HepG2 (cell line): ENCODE data around the gene VAMP5. TPM values are rescaled to one million over a fixed set of nuclear protein-coding genes. Genes with fewer than 3 reads are reported as not detected.

Source experiments
- ATAC-seq: fragments of 200-7000 bp; cut with Tn5 transposase; 3 replicates; pipeline ENCODE4 v1.9.1; 2020; ENCODE audit warnings: mild to moderate bottlenecking, moderate library complexity
- BruUV-seq: library from RNA; stranded (reverse); fragments of 400-500 nt; replicated peaks from 2 replicates; lab custom pipeline; 2021; lab: Mats Ljungman, UMichigan
- CTCF ChIA-PET: fragments of 300-600 bp; formaldehyde crosslinking; extraction: SDS; loops from one replicate; lab custom pipeline; 2021; ENCODE audit warnings: low total read pairs, inconsistent platforms, low intra/inter-chr PET ratio; lab: Yijun Ruan, JAX
- POLR2A ChIA-PET: fragments of 350-600 bp; sonication (Branson Sonifier 250); formaldehyde crosslinking; loops from one replicate; lab custom pipeline; 2020; ENCODE audit warnings: antibody characterized with exemption, inconsistent platforms; lab: Yijun Ruan, JAX
- DNase-seq: peaks from one replicate; pipeline ENCODE4 v3.0.0-alpha.2; 2015; ENCODE audit warnings: low spot score
- FAIRE-seq: peaks from 3 replicates; lab custom pipeline; 2011; peaks lifted over from hg19 to GRCh38; lab: Jason Lieb, UNC
- H2AFZ ChIP-seq: one replicate; pipeline ENCODE4 v1.6.1; 2011; ENCODE audit warnings: low read length, inconsistent platforms
- H3K27ac ChIP-seq: fragments of 300-600 bp; 3 replicates; pipeline ENCODE4 v1.8.0; 2011; ENCODE audit warnings: mixed run types, mild to moderate bottlenecking, mixed read lengths, low read length, inconsistent platforms; ENCODE audit not compliant: insufficient read depth; ENCODE audit errors: extremely low read length
- H3K27me3 ChIP-seq, 2 experiments: fragments of 200-600 bp in 1 of 2; 2 replicates in 1 of 2; 3 replicates in 1 of 2; pipeline versions ENCODE4 v1.6.0 to v1.8.0; 2011; ENCODE audit warnings: low read length in 2 of 2, mild to moderate bottlenecking in 2 of 2, moderate library complexity in 2 of 2, inconsistent platforms in 1 of 2; ENCODE audit not compliant: insufficient read depth in 2 of 2, control insufficient read depth in 1 of 2
- H3K36me3 ChIP-seq, 2 experiments: fragments of 200-600 bp in 1 of 2; replicated peaks in 1 of 2; 2 replicates in 1 of 2; 3 replicates in 1 of 2; pipeline versions ENCODE4 v1.5.1 to v1.8.0; 2011; ENCODE audit warnings: low read length in 2 of 2, inconsistent platforms in 1 of 2; ENCODE audit not compliant: insufficient read depth in 2 of 2, control insufficient read depth in 1 of 2
- H3K4me1 ChIP-seq: 2 replicates; pipeline ENCODE4 v1.5.1; 2012; ENCODE audit warnings: low read length, inconsistent platforms; ENCODE audit not compliant: insufficient read depth
- H3K4me2 ChIP-seq: 2 replicates; pipeline ENCODE4 v1.6.0; 2011; ENCODE audit warnings: low read depth, low read length, inconsistent platforms
- H3K4me3 ChIP-seq, 3 experiments: fragments of 200-600 bp in 1 of 3; sonication (generic), shearing (Covaris generic) in 1 of 3; replicated peaks in 1 of 3; 2 replicates each; pipeline ENCODE4 v1.5.1; 2011 to 2016; ENCODE audit warnings: low read length in 3 of 3, inconsistent platforms in 2 of 3, low read depth in 2 of 3, mild to moderate bottlenecking in 2 of 3, control low read depth in 1 of 3, mixed read lengths in 1 of 3; ENCODE audit not compliant: insufficient read depth in 1 of 3
- H3K79me2 ChIP-seq: one replicate; pipeline ENCODE4 v1.6.1; 2011; ENCODE audit warnings: low read length, inconsistent platforms; ENCODE audit not compliant: insufficient read depth
- H3K9ac ChIP-seq: 2 replicates; pipeline ENCODE4 v1.6.0; 2011; ENCODE audit warnings: mild to moderate bottlenecking, low read depth, low read length, inconsistent platforms; ENCODE audit not compliant: insufficient read depth
- H3K9me3 ChIP-seq: 2 replicates; pipeline ENCODE4 v1.5.1; 2012; ENCODE audit warnings: mild to moderate bottlenecking, low read length
- H4K20me1 ChIP-seq: 2 replicates; pipeline ENCODE4 v1.6.0; 2011; ENCODE audit warnings: inconsistent platforms, mild to moderate bottlenecking, low read length, moderate library complexity; ENCODE audit not compliant: insufficient read depth
- AGO1 ChIP-seq: fragments of 200-400 bp; formaldehyde crosslinking; IDR thresholded peaks from 2 replicates; pipeline ENCODE4 v1.6.1; 2017; ENCODE audit warnings: mild to moderate bottlenecking, low read depth, low read length, moderate library complexity; ENCODE audit not compliant: poor library complexity, severe bottlenecking
- KAT8 ChIP-seq: IDR thresholded peaks from 2 replicates; pipeline ENCODE4 v1.6.1; 2016; ENCODE audit warnings: missing genetic modification reagents, missing compliant biosample characterization
- MLLT10 ChIP-seq: sonication (generic); formaldehyde crosslinking; IDR thresholded peaks from 2 replicates; pipeline ENCODE4 v1.4.0; 2020; ENCODE audit warnings: missing genetic modification reagents
- ONECUT2 ChIP-seq: sonication (generic); formaldehyde crosslinking; IDR thresholded peaks from 2 replicates; pipeline ENCODE4 v1.4.0; 2020; ENCODE audit warnings: missing genetic modification reagents
- ZFP37 ChIP-seq: sonication (generic); formaldehyde crosslinking; IDR thresholded peaks from 2 replicates; pipeline ENCODE4 v1.4.0; 2020; ENCODE audit warnings: missing genetic modification reagents, borderline replicate concordance
- ZNF235 ChIP-seq: sonication (generic); formaldehyde crosslinking; IDR thresholded peaks from 2 replicates; pipeline ENCODE4 v1.8.1; 2023; ENCODE audit warnings: mild to moderate bottlenecking, missing genetic modification reagents, borderline replicate concordance
- ZNF317 ChIP-seq: sonication (generic); formaldehyde crosslinking; IDR thresholded peaks from 2 replicates; pipeline ENCODE4 v1.5.0; 2020; ENCODE audit warnings: mild to moderate bottlenecking, missing genetic modification reagents
- ZNF557 ChIP-seq: sonication (generic); formaldehyde crosslinking; IDR thresholded peaks from 2 replicates; pipeline ENCODE4 v1.4.0; 2020; ENCODE audit warnings: missing genetic modification reagents
- WGBS: methylation state at CpG from one replicate; pipeline ENCODE4 v1.1.6; 2017; ENCODE audit warnings: low lambda C conversion rate; 5-methylcytosine and 5-hydroxymethylcytosine counted together
- in situ Hi-C: cut with HindIII; loops from 2 replicates; pipeline ENCODE4 v1.10.0; 2017; ENCODE audit warnings: low pct_unique_long_range_greater_than_20kb; ENCODE audit not compliant: extremely low pct_ligation_motif_present
- intact Hi-C: fragments of 100-400 bp; cut with micrococcal nuclease; formaldehyde crosslinking; loops from one replicate; pipeline ENCODE4 v1.10.0; 2022; ENCODE audit not compliant: unreplicated experiment
- polyA plus RNA-seq, 8 experiments: library from polyadenylated mRNA; depleted of rRNA in 3 of 8; stranded (reverse) in 7 of 8; unstranded in 1 of 8; fragments of >200 nt; fragmentation: Illumina TruSeq in 4 of 8; extraction: Trizol in 4 of 8; gene quantifications; 2 replicates each; pipeline versions ENCODE4 v1.2.1 to v1.2.3, GENCODE V29; 2011 to 2016; ENCODE audit warnings: low read depth in 4 of 8, missing spikeins in 1 of 8, mixed read lengths in 1 of 8; ENCODE audit not compliant: insufficient read depth in 1 of 8
- total RNA-seq, 5 experiments: library from RNA; depleted of rRNA; stranded (reverse); fragments of >200 nt; fragmentation: Illumina TruSeq; extraction: Trizol; gene quantifications; 2 replicates each; pipeline ENCODE4 v1.2.3, GENCODE V29; 2016; ENCODE audit warnings: low read depth in 1 of 5
- TF ChIP-seq, protein P1 (sequence below): sonication (generic); formaldehyde crosslinking; IDR thresholded peaks from 2 replicates; pipeline ENCODE4 v1.8.0; 2022; ENCODE audit warnings: missing genetic modification reagents, mild to moderate bottlenecking, moderate library complexity, borderline replicate concordance
- TF ChIP-seq, protein P2 (sequence below): sonication (generic); formaldehyde crosslinking; IDR thresholded peaks from 2 replicates; pipeline ENCODE4 v1.5.0; 2020; ENCODE audit warnings: missing genetic modification reagents
- TF ChIP-seq, protein P3 (sequence below): sonication (generic); formaldehyde crosslinking; IDR thresholded peaks from 2 replicates; pipeline ENCODE4 v1.8.0; 2022; ENCODE audit warnings: missing genetic modification reagents, low read depth, mild to moderate bottlenecking, borderline replicate concordance
- TF ChIP-seq, protein P4 (sequence below): sonication (generic); formaldehyde crosslinking; IDR thresholded peaks from 2 replicates; pipeline ENCODE4 v1.5.0; 2020; ENCODE audit warnings: mild to moderate bottlenecking, missing genetic modification reagents, moderate library complexity
- TF ChIP-seq, protein P5 (sequence below): IDR thresholded peaks from 2 replicates; pipeline ENCODE4 v1.6.1; 2016
- TF ChIP-seq, protein P6 (sequence below): sonication (generic); formaldehyde crosslinking; IDR thresholded peaks from 2 replicates; pipeline ENCODE4 v1.4.0; 2020; ENCODE audit warnings: missing genetic modification reagents

VAMP5 gene
- total and polyA plus RNA-seq, 2 of the 13 experiments (the other 11 are each of a cell fraction or from before 2014, with no cell fraction given), result 7.2 to 56.7 TPM

DNA sequence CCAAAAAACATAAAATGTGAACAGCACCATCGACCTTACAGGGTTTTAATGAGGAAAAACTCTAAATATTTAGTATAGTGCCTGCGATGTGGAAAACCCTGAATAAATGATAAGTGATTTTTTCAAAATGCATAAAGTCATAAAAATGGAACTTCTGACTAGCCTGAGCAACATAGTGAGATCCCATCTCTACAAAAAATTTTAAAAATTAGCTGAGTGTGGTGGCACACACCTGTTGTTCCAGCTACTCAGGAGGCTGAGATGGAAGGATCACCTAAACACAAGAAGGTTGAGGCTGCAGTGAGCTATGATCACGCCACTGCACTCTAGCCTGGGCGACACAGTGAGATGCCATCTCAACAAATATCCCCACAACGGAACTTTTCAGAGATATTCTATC, 27.1 kb upstream of the VAMP5 start (continued):
- TF ChIP-seq, protein P1, sequence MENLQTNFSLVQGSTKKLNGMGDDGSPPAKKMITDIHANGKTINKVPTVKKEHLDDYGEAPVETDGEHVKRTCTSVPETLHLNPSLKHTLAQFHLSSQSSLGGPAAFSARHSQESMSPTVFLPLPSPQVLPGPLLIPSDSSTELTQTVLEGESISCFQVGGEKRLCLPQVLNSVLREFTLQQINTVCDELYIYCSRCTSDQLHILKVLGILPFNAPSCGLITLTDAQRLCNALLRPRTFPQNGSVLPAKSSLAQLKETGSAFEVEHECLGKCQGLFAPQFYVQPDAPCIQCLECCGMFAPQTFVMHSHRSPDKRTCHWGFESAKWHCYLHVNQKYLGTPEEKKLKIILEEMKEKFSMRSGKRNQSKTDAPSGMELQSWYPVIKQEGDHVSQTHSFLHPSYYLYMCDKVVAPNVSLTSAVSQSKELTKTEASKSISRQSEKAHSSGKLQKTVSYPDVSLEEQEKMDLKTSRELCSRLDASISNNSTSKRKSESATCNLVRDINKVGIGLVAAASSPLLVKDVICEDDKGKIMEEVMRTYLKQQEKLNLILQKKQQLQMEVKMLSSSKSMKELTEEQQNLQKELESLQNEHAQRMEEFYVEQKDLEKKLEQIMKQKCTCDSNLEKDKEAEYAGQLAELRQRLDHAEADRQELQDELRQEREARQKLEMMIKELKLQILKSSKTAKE (CRISPR knock-in tag), result no peak
- TF ChIP-seq, protein P2, sequence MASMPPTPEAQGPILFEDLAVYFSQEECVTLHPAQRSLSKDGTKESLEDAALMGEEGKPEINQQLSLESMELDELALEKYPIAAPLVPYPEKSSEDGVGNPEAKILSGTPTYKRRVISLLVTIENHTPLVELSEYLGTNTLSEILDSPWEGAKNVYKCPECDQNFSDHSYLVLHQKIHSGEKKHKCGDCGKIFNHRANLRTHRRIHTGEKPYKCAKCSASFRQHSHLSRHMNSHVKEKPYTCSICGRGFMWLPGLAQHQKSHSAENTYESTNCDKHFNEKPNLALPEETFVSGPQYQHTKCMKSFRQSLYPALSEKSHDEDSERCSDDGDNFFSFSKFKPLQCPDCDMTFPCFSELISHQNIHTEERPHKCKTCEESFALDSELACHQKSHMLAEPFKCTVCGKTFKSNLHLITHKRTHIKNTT (CRISPR knock-in tag), result no peak
- no peak for TF ChIP-seq ZNF317

DNA sequence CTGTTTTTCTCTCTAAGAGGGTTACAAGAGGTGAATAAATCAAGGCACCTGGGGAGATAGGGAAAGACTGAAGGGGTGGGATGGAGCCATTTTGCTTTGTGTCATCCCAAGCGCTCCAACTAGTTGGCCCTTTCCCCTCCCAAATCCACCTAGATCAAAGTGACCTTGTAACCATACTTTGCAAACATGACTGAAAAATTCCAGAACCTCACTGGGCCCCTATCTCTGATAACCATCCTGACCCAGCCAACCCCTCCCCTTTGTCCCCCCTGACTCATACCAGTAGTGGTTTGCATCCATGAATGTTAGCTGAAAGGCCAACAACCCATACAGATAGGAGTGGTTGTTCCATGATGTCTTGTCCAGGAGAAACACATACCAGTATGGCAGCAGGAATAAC, 26.1 kb upstream of the VAMP5 start:
- POLR2A ChIA-PET, result interaction anchor here (1.0 to 20.8 kb wide), 14 partner anchors 9 to 233 kb away, joined by 3 to 645 read pairs (median 20); partner anchors contain the start of genes C2orf68, ELMOD3, MAT2A and RETSAT
- no TSS peak for BruUV-seq
- H3K4me3 ChIP-seq, result no peak overlapping the region
- TF ChIP-seq ZNF235 (no peak), ZNF557 (CRISPR knock-in tag) (0 out of 2 replicates have a peak, but pooled peaks have one; percentile 4), AGO1 (no peak), ONECUT2 (CRISPR knock-in tag) (no peak), MLLT10 (CRISPR knock-in tag) (no peak), ZFP37 (CRISPR knock-in tag) (no peak), KAT8 (CRISPR knock-in tag) (peak; percentile 27; the same call in 1 of the 2 replicates)
- TF ChIP-seq, protein P3, sequence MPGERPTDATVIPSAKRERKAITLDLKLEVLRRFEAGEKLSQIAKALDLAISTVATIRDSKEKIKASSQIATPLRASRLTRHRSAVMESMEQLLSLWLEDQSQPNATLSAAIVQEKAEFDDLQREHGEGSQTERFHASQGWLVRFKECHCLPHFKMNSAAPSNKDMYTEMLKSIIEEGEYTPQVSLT, result no peak
- TF ChIP-seq, protein P4, sequence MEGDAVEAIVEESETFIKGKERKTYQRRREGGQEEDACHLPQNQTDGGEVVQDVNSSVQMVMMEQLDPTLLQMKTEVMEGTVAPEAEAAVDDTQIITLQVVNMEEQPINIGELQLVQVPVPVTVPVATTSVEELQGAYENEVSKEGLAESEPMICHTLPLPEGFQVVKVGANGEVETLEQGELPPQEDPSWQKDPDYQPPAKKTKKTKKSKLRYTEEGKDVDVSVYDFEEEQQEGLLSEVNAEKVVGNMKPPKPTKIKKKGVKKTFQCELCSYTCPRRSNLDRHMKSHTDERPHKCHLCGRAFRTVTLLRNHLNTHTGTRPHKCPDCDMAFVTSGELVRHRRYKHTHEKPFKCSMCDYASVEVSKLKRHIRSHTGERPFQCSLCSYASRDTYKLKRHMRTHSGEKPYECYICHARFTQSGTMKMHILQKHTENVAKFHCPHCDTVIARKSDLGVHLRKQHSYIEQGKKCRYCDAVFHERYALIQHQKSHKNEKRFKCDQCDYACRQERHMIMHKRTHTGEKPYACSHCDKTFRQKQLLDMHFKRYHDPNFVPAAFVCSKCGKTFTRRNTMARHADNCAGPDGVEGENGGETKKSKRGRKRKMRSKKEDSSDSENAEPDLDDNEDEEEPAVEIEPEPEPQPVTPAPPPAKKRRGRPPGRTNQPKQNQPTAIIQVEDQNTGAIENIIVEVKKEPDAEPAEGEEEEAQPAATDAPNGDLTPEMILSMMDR (CRISPR knock-in tag), result no peak
- TF ChIP-seq, protein P5, sequence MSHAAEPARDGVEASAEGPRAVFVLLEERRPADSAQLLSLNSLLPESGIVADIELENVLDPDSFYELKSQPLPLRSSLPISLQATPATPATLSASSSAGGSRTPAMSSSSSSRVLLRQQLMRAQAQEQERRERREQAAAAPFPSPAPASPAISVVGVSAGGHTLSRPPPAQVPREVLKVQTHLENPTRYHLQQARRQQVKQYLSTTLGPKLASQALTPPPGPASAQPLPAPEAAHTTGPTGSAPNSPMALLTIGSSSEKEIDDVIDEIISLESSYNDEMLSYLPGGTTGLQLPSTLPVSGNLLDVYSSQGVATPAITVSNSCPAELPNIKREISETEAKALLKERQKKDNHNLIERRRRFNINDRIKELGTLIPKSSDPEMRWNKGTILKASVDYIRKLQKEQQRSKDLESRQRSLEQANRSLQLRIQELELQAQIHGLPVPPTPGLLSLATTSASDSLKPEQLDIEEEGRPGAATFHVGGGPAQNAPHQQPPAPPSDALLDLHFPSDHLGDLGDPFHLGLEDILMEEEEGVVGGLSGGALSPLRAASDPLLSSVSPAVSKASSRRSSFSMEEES (CRISPR knock-in tag), result no peak
- TF ChIP-seq, protein P6, sequence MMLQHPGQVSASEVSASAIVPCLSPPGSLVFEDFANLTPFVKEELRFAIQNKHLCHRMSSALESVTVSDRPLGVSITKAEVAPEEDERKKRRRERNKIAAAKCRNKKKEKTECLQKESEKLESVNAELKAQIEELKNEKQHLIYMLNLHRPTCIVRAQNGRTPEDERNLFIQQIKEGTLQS (CRISPR knock-in tag), result peak; percentile 56; the same call in 1 of the 2 replicates

More for the DNA sequence above, 26.1 kb upstream of the VAMP5 start:
- H3K4me1 ChIP-seq, result peaks cover 43% of the 10 kb centered on the region
- DNase-seq (peak; percentile 91), FAIRE-seq (peak; percentile 81), ATAC-seq (peak; percentile 12)
- peaks cover 21 to 54% of the 10 kb centered on the region in 2 experiments for H3K36me3 ChIP-seq
- H3K9me3 ChIP-seq, result no peaks in the 10 kb centered on the region
- no peak overlapping the region; the same call in 1 of the 2 replicates for H3K9ac ChIP-seq
- H4K20me1 ChIP-seq, result peaks cover 6% of the 10 kb centered on the region; the same call in 1 of the 2 replicates
- intact Hi-C loops (loop anchor here (2.0 kb wide), 1 partner anchor 27 kb away; the partner anchor contains the start of gene VAMP5), in situ Hi-C loops (no loop called here)
- WGBS, result 79% methylated on average over 1 of the region's 1 CpG
- H3K27me3 ChIP-seq, result peaks cover 0 to 4% of the 10 kb centered on the region in 2 experiments; a peak in 1 of 5 replicates
- peak overlapping the region; percentile 7 for H2AFZ ChIP-seq
- H3K4me2 ChIP-seq, result peak overlapping the region; percentile 96
- CTCF ChIA-PET, result no interaction called here
- H3K27ac ChIP-seq, result peak overlapping the region; percentile 52
- peaks cover 41% of the 10 kb centered on the region for H3K79me2 ChIP-seq
